GM19467 (cell line): Measurements from ENCODE around the gene APEX1.
A peak's percentile ranks its signal among the peaks of the same experiment; 100 is the strongest.
"Not testable (repeated sequence)": the region's sequence is repeated elsewhere in the genome, so short reads cannot be mapped to it uniquely, and the experiment has no call there.

ENCODE experiments used
- ATAC-seq: cut with Tn5 transposase; IDR thresholded peaks from one replicate; pipeline ENCODE4 v1.9.1; 2021; ENCODE audit warnings: mild to moderate bottlenecking, moderate library complexity; ENCODE audit not compliant: unreplicated experiment

The APEX1 gene

DNA sequence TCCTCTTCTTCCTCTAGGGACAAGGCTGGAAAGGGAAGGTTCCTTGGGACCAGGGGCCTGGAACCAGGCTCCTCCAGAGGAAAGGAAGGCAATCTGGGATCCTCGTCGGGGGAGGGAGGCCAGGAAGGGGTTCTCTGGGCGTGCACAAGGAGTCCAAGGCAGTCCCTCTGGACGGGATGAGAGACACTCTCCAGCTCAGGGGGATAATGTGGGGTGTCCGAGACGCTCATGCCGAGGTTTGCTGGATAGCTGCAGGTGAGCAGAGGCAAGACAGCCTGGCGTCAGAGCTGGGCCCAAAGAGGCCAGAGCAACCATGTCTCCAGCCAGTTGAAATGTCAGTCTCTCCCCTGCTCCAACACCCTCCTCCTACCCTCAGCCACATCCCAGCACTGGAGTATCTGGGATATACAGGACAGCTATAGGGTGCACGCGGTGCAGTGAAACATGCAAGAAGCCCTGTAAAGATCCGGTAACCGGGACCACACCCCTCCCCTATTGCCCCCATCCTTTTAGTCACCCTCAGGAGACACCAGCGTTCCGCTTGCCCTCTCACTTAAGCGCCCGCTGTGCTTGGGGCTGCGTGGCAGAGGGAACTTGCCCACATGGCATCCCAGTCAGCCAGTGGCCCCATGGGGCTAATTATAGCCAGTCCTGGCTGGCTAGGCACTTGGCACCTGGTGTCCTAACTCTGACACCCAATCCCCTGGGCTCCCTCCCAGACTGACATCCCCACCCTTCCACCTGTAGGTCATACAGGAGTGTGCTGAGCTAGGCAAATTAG lies 19.3 kb upstream of the APEX1 start, which contains the start of gene KLHL33:
Gene KLHL33, minus strand, starts transcription at position 585 of the 781 bp plus-strand sequence. Its CDS starts 355 bp downstream, at position 230.
- ATAC-seq: no peak

- no peak for ATAC-seq
Measured at GRCh38 chr14:20436363-20436755, 18.7 kb upstream of the APEX1 start.

DNA sequence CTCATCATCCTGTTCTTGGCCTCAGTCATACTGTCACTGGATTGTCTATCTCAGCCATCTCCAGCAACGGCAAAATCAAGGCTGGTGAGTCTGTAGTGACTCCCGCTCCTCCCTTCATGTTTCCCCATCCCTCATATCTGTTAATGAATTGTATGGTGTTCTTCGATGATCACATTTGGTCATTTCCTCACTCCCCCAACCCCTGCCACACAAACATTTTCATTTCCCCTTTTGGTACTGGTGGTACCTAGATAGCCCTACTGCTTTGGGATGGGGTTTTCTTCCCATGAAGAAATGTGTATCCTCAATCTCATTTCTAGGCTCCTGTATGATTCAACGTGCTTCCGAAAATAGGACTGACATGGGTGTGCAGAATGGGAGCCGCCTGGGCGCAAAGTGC lies 16.4 kb upstream of the APEX1 start:
- no peak for ATAC-seq

DNA sequence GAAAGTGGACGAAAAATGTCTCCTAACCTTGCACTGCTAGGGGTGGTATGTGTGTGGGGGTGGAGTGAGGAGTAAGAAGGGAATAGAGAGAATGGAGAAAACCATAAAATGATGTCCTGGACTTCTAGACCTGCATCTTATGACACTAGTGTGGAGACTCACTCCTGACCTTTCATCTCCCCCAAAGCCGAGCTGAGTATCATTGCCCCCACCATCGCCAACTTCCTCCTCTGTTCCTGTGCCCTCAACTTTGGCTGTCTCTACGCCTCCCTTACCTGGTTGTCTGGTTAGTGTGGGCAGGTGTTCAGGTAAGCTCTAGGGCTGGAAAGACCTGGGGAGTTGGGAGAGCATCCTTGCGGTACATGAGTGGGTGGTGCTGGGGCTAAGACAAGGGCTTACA lies 14.6 kb upstream of the APEX1 start:
- ATAC-seq: no peak

DNA sequence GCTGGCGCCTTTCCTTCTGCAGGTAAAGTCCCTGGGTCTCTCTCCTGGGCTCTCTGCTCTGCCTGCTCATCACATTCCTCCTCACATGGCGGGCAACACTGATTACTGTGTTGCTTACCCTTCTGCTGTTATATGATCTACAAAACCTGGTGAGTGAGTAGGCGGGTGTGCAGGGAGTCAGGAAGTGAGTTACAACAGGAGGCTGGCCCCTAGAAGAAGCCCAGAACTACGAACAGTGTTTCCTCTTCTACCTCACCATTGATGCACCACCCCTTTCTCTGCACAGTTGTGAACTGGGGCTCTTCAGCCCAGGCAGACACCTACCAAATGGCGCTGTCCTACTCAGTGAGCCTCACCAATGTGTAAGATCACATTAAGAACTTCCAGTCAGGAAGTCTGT lies 14.1 kb upstream of the APEX1 start:
- ATAC-seq: peak; percentile 89

- no peak for ATAC-seq
Measured at GRCh38 chr14:20441461-20441860, 13.6 kb upstream of the APEX1 start.

- ATAC-seq: not testable (repeated sequence)
Measured at GRCh38 chr14:20443650-20444049, 11.4 kb upstream of the APEX1 start.

DNA sequence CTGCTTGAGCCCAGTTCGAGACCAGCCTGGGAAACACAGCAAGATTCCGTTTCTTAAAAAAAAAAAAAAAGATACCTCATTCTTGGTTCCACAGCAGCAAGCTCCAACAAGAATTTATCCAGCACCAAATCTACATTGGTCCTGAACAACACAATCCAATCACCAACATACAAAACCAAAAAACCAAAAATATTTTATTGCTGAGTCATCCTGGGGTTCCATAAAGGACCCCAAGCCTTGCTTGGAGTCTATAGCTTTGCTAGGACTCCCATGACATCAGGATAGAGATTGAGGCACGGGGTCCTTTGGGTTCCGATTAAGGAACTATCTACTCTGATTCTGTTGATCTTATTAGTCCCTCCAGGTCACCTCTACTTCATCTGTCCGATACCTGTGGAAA lies 8.1 kb upstream of the APEX1 start:
- ATAC-seq: no peak

DNA sequence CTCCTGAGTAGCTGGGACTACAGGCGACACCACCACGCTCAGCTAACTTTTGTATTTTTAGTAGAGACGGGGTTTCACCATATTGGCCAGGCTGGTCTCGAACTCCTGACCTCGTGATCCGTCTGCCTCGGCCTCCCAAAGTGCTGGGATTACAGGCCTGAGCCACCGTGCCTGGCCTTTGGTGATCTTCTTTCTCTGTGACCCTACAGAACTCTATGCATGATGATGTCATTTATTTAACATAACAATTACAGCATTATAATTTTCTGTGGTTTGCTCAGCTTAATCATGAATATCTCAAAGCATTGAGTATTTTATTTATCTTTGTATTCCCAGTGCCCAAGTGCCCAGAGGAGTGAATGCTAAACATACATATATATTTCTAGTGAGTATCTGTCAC lies 2.2 kb upstream of the APEX1 start:
- ATAC-seq: not testable (repeated sequence)

GRCh38 chr14:20455355-20456300 lies 602 bp downstream of the APEX1 start:
- ATAC-seq: peak; percentile 36

DNA sequence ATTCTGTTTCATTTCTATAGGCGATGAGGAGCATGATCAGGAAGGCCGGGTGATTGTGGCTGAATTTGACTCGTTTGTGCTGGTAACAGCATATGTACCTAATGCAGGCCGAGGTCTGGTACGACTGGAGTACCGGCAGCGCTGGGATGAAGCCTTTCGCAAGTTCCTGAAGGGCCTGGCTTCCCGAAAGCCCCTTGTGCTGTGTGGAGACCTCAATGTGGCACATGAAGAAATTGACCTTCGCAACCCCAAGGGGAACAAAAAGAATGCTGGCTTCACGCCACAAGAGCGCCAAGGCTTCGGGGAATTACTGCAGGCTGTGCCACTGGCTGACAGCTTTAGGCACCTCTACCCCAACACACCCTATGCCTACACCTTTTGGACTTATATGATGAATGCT lies 1.9 kb downstream of the APEX1 start:
- no peak for ATAC-seq

DNA sequence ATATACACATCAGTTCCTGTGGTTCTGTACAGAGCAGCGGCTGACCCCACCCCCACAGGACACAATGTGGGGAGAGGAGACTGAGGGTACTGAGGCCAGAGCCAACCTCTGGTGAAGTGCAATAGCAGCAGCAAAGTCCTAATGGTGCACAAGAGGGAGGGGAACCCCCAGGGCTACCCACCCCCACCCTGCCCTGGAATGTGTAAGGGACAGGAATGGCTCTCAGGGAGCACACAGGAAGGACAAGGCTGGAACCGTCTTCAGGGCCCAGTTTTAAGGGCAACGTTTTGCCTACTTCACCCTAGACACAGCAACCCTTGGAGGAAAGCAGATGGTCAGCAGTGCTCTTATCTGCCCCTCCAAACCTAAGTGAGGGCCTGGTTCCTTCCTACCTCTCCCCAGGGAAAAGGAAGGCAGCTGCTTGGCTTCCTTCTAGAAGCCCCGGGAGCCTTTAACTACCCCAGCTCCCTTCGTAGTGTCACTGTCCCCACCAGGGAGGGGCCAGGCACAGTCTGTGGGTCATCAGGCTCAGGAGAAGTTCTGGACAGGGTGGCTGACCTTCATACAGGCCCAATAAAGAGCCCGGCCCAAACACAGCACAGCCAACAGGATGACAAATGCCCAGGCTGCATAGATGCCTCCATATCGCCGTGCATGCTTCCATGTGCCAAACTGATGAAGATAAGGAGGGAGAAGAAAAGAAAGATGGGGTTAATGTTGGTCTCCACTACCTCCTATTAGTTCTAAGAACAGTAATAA lies 3.2 kb downstream of the APEX1 start:
- ATAC-seq: no peak

DNA sequence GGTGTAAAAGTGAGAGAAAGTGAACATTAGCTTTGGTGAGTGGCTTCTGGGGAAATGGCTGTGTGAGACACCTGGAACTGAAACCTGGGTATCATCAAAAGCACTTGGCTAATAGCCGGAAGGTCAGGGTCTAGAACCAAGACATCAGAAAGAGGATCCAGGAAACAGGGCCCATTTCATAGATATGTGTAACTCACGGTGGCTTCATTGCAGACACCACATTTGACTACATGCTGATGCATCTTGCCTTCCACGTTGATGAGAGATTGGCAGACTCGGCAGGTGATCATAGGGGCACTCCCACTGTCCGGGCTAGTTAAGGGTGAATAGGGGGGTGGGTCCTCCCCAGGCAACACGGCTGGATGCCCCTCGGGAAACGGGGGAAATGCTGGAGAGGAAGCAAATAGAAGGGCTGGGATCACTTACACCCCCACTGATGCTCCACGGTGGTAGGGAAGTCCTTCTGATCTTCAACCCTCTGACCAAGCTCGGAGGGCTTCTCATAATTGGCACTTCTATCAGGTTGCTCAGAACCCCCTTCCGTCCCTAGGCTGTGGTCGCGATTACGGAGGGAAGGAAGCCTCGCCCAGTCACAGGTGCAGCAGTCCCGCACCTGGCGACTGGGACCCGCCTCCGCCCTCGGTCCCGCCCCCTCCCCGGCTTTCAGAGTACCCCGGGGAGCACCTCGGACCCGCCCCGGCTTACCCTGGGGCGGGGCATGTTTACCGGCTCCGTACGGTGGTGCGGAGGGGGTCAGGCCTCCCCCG lies 5.6 kb downstream of the APEX1 start:
- ATAC-seq: peak; percentile 2

DNA sequence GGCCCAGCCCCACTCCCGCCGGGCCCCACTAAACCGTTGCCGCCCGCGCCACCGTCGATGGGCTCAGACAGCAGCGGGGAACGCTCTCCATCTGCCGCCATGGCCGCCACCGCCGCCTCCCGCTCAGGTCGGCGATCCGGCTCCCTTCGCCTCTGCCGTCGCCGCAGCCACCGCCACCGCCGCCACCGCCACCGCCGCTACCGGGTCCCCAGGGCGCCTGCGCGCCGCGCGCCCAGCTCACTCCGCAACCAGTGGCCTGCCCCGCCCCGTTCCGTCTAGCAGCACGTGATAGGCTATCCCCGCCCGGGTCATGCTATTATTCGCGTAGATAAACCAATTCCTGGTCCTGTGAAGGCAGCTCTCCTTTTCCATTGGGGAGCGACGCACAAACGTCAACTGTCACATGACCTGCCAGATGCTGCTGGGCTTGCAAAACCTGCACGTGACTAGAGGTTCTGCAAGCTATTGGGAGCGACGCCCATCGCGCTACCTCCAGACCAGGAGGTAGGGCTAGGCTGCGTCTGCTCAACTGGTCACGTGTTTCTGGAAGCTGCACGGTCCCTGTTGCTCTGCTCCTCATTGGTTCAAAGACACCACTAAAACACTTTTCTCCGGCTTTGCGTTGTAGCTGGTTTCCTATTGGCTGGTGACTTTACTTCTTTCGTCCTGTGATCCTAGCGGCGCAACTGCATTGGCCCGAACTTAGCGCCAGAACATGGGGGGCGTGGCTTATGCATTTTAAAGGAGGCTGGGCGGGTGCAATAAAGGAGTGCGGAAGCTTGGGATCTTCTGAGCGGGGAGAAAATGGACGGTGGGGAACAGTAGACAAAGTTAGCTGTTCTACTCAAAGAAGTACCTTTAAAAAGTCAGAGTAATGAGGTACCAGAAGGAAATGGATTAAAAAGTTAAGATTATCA lies 6.5 kb downstream of the APEX1 start, which contains the start of gene PIP4P1:
Gene PIP4P1, minus strand, starts transcription at position 210 of the 917 bp plus-strand sequence. Its CDS starts 109 bp downstream, at position 101.
- peak; percentile 95 for ATAC-seq

DNA sequence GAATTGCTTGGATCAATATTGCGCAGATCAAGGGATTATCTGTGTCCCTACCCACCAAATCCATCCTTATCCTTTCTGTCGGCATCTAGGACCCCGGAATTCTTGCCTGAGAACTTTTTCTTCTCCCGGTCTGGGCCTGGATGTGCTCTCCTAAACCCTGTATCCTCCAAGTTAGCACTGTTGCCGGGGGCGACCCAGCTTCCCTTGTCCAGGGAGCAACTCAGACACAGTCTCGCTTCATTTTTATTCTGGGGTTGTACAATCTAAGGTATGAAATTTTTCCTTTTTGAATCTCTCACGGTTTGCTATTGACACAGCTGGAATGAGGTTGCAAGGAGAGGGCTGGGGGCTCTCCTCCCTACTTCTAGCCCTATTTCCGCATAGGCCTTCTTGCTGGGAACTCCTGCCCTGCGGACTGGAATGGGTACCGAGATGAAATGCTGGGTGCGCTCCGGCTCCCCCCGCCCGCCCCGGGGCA lies 13.8 kb downstream of the APEX1 start:
- no peak for ATAC-seq

- peak; percentile 95 for ATAC-seq
Measured at GRCh38 chr14:20469242-20469889, 14.3 kb downstream of the APEX1 start, which contains the start of gene PNP. TSS of gene PNP (plus strand) at chr14:20469406. CDS start at chr14:20469525, 119 bp downstream.

DNA sequence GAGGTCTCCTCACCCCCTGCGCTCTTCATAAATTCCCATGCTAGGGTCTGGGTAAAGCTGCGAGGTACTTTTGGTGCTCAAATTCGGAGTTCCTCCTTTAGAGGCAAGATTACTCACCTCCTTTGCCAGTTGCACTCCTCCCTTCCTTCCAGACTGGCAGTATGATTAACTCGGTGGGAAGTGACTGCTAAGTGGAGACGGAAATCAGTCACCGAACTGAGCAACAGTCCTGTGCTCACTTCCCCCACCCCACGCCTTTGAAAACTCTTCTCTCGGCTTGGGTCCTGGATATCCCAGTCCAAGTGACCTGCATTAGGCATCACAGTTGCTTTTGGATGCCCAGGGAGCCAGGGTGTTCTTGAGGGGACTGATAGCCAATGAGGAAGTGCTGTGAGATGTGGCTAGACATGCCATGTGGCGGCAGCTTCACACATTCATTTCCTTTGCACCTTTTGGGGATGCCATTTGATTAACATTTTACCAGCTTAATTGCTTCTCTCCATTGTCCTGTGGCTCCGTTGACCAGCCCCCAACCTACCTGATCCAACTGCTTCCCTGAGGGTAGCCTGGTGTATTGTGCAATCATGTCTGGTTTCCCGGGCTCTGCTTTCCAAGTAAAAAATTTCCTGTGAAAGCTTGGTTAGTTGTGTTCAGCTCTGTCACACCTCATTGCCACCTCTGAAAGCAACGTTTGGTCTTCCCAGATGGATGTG lies 15.0 kb downstream of the APEX1 start:
- peak; percentile 26 for ATAC-seq

DNA sequence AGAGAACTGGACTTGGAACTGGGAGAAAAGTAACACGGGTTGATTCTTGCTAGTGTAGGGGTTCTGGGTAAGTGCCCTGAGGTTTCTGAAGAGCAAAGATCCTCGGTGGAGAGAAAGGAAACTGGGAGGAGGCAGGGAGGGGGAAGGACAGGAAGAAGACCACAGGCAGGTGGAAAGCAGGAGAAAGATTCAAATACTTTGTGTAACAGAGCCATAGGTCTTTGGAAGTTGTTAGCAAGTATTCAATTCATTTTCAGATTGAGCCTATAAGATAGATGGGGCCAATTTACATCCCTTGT lies 15.5 kb downstream of the APEX1 start:
- ATAC-seq: no peak
